ENCODE measurements around the gene RASGRP4.

RASGRP4 gene

GRCh38 chr19:38392707-38393308, 33.2 kb downstream of the RASGRP4 start:
- in situ Hi-C loops (cut with HindIII; ENCODE audit: low sequenced_read_pairs) = no loop called here

GRCh38 chr19:38391911-38392464, 34.0 kb downstream of the RASGRP4 start:
- in situ Hi-C loops (cut with HindIII; ENCODE audit: low sequenced_read_pairs) = no loop called here

GRCh38 chr19:38389957-38390924, 35.8 kb downstream of the RASGRP4 start:
- in situ Hi-C loops (cut with HindIII; ENCODE audit: low sequenced_read_pairs) = no loop called here

GRCh38 chr19:38389101-38389925, 36.7 kb downstream of the RASGRP4 start:
- in situ Hi-C loops (cut with HindIII; ENCODE audit: low sequenced_read_pairs) = no loop called here

GRCh38 chr19:38388349-38389100, 37.5 kb downstream of the RASGRP4 start, which contains the start of gene SPRED3:
TSS of gene SPRED3 (plus strand) at chr19:38388697. CDS start at chr19:38390303, 1,606 bp downstream.
- in situ Hi-C loops (cut with HindIII; ENCODE audit: low sequenced_read_pairs) = no loop called here

GRCh38 chr19:38387550-38388348, 38.3 kb downstream of the RASGRP4 start, which contains the start of gene GGN:
TSS of gene GGN (minus strand) at chr19:38388034. CDS start at chr19:38387261, 773 bp downstream.
- in situ Hi-C loops (cut with HindIII; ENCODE audit: low sequenced_read_pairs) = no loop called here

- in situ Hi-C loops (cut with HindIII; ENCODE audit: low sequenced_read_pairs) = no loop called here
Observed at GRCh38 chr19:38386971-38387549, 39.0 kb downstream of the RASGRP4 start.

GRCh38 chr19:38386300-38386970, 39.6 kb downstream of the RASGRP4 start:
- in situ Hi-C loops (cut with HindIII; ENCODE audit: low sequenced_read_pairs) = no loop called here

- in situ Hi-C loops (cut with HindIII; ENCODE audit: low sequenced_read_pairs) = no loop called here
Observed at GRCh38 chr19:38385804-38386257, 40.2 kb downstream of the RASGRP4 start.

GRCh38 chr19:38385057-38385803, 40.8 kb downstream of the RASGRP4 start:
- in situ Hi-C loops (cut with HindIII; ENCODE audit: low sequenced_read_pairs) = no loop called here

- in situ Hi-C loops (cut with HindIII; ENCODE audit: low sequenced_read_pairs) = no loop called here
Observed at GRCh38 chr19:38384209-38385027, 41.6 kb downstream of the RASGRP4 start.

- in situ Hi-C loops (cut with HindIII; ENCODE audit: low sequenced_read_pairs) = no loop called here
Observed at GRCh38 chr19:38383743-38384142, 42.3 kb downstream of the RASGRP4 start.

- in situ Hi-C loops (cut with HindIII; ENCODE audit: low sequenced_read_pairs) = no loop called here
Observed at GRCh38 chr19:38383184-38383583, 42.8 kb downstream of the RASGRP4 start.

- in situ Hi-C loops (cut with HindIII; ENCODE audit: low sequenced_read_pairs) = no loop called here
Observed at GRCh38 chr19:38381138-38381537, 44.9 kb downstream of the RASGRP4 start.

- in situ Hi-C loops (cut with HindIII; ENCODE audit: low sequenced_read_pairs) = no loop called here
Observed at GRCh38 chr19:38378866-38379265, 47.2 kb downstream of the RASGRP4 start.

GRCh38 chr19:38377052-38377451, 49.0 kb downstream of the RASGRP4 start:
- in situ Hi-C loops (cut with HindIII; ENCODE audit: low sequenced_read_pairs) = no loop called here

GRCh38 chr19:38376576-38376975, 49.4 kb downstream of the RASGRP4 start:
- in situ Hi-C loops (cut with HindIII; ENCODE audit: low sequenced_read_pairs) = no loop called here
